GM19351 (cell line): ENCODE measurements around the gene SULF2.
"Not testable (repeated sequence)": the region's sequence is repeated elsewhere in the genome, so short reads cannot be mapped to it uniquely, and the experiment has no call there.

Experiments used
- ATAC-seq: cut with Tn5 transposase; IDR thresholded peaks from one replicate; pipeline ENCODE4 v1.9.1; 2021; ENCODE audit warnings: mild to moderate bottlenecking, moderate library complexity; ENCODE audit not compliant: unreplicated experiment

The SULF2 gene

GRCh38 chr20:47785311-47785853 is at the start of gene SULF2:
SULF2 (minus strand) TSS chr20:47785481; CDS start chr20:47757363, 28,118 bp downstream.
- no peak for ATAC-seq

DNA sequence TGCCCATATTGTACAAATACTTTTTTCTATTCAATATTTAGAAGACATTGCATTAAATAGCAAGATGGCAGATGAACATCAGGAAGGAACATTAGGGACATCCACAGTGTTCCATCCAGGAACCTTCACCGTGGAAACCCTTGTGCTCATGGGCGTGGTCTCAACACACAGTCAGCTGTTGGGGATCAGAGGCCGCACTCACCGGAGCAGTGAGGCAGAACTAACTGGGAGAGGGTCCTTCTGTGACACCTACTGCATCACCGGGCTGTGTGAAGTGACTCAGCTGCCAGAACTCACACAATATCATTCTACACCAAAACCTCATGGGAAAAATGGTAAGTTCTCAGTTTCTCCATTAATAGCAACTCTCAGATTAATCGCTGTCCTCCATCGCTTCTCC is 46.4 kb upstream of the SULF2 start:
- ATAC-seq: not testable (repeated sequence)

- ATAC-seq: not testable (repeated sequence)
Measured at GRCh38 chr20:47826716-47827115, 41.4 kb upstream of the SULF2 start.

DNA sequence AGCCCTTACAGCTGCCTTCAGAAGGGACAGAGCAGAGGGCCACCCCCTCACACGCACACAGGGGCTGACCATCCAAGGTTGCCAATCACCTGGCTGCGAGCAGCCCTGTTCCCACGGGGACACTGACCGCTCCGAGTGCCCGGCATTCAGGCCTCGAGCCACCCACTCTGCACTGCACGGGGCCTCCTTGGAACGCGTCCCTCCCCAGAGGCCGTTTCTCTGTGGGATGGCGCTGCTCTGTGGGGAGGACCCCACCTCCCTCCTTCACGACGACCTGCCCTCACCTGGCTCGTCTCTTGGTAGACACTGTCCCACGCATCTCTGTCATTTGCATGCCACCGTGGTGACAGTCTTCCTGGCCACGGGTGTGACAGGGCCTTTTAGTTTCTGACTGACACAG is 40.7 kb upstream of the SULF2 start:
- ATAC-seq: not testable (repeated sequence)

- no peak for ATAC-seq
Measured at GRCh38 chr20:47825011-47825762, 39.9 kb upstream of the SULF2 start.

- ATAC-seq: not testable (repeated sequence)
Measured at GRCh38 chr20:47823941-47824340, 38.7 kb upstream of the SULF2 start.

DNA sequence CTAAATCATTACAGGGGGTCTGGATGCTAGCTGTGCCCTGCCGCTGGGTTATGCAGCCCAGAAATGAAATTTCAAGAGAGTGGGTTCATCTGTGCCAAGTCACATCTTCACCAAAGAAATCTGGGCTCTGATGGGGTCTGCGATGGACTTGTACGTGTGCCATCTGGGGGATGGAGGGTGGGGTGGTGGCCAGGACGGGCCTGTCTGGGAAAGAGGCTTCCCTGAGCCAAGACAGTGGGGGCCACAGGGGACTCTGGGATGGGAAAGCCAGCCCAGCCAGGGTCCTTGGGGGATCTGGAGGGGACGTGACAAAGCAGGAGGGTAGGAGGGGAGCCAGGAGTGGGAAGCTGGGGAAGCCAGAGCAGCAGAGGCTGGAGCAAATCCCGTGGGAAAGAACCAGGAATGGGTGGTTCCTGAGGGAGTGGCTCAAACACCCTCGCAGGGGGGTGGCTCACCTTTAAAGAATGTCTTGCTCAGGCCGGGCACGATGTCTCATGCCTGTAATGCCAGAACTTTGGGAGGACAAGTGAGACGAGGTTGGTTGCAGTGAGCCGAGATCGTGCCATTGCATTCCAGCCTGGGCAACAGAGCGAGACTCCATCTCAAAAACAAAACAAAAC is 36.3 kb upstream of the SULF2 start:
- ATAC-seq: no peak

DNA sequence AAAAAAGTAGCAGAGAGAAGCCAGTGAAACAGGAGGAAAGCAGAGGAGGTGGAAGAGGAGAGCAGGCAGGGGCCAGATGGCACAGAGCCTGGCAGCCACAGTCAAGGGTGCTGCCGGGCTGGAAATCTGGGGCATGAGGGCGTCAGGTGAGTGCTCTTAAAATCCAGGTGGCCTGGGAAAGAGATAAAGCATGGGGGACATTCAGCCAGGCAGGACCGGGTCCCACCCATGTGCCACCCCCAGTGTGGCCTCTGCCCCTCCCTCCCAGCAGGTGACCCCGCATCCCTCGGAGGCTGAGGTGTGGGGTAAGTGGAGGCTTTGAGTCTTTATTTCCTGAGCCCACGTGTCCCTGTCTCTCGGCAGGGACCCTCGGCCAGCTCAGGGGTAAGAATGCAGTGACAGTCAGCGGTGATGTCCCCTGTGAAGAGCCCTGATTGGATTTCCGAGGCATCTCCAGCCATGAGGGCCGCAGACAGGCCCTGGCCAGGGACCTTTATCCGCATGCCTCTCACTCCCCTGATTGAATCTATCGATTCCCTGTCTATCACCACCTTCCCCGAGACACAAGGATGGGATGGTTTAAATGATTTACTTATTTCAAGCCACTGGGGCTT is 33.8 kb upstream of the SULF2 start:
- ATAC-seq: no peak

DNA sequence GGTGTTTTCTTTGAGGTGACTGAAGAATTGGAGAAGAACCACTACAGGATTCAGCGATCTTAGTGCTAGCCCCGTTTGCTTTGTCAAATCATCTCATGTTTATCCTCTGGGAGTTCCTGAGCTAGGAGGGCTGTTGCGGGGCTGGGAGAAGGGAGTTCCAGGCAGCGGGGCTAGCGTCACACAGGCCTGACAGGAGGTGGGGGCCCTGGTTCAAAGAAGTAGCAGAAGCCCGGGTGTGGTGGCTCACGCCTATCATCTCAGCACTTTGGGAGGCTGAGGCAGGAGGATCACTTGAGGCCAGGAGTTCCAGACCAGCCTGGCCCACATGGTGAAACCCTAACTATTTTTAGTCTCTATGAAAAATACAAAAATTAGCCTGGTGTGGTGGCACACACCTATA is 33.2 kb upstream of the SULF2 start:
- no peak for ATAC-seq

GRCh38 chr20:47818016-47818415 is 32.7 kb upstream of the SULF2 start:
- no peak for ATAC-seq

DNA sequence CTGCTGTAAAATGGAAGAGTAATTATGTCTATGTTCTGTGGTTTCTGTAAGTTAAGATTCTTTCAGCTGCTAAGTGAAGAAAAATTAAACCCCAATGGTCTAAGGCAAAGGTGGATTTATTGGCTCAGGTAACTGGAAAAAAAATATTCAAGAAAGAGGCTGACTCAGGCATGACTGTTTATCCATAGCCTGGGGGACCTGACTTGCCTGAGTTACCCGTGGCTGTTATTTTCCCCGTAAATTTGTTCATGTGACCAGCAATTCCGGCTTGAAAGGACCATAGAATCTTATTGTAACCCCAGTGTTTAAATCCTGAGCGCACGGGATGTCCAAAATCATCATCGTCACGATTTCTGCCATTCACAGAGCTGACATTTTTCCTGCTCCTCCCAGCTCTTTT is 32.3 kb upstream of the SULF2 start:
- ATAC-seq: no peak

- no peak for ATAC-seq
Measured at GRCh38 chr20:47816487-47817451, 31.5 kb upstream of the SULF2 start.

DNA sequence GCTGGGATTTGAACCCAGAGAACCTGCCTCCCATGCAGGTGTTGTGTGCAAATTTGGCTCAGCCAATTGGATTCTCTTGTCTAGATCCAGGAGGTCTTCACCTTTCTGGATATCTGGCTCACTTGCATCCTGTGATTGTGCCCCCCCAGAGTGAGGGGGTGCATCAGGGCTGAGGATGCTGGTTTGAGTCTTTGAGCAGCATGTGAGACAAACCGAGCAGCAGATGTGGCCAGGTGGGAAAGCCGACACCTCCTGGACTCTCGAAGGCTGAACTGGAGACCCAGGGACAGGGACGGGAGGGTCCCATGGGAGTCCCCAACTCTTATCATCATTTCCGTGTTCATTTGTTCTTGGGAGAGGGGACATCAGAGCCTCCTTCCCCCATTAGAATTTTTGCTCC is 30.6 kb upstream of the SULF2 start:
- ATAC-seq: no peak

DNA sequence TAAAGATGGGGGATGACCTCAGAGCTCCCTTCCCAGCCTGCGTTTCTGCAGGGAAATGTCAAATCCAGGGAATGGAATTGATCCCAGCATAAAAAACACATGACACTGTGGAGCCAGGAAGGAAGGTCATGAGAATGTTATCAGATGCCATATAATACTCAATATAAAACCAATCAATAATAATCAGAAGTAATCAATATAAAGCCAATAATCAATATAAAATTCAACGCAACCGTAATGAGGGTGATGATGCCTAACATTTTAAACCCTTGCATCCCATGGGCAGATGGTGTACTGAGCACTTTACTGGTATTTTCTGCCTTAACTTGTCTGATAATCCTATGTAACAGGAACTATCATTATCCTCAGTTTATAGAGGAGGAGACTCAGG is 30.1 kb upstream of the SULF2 start:
- ATAC-seq: no peak

DNA sequence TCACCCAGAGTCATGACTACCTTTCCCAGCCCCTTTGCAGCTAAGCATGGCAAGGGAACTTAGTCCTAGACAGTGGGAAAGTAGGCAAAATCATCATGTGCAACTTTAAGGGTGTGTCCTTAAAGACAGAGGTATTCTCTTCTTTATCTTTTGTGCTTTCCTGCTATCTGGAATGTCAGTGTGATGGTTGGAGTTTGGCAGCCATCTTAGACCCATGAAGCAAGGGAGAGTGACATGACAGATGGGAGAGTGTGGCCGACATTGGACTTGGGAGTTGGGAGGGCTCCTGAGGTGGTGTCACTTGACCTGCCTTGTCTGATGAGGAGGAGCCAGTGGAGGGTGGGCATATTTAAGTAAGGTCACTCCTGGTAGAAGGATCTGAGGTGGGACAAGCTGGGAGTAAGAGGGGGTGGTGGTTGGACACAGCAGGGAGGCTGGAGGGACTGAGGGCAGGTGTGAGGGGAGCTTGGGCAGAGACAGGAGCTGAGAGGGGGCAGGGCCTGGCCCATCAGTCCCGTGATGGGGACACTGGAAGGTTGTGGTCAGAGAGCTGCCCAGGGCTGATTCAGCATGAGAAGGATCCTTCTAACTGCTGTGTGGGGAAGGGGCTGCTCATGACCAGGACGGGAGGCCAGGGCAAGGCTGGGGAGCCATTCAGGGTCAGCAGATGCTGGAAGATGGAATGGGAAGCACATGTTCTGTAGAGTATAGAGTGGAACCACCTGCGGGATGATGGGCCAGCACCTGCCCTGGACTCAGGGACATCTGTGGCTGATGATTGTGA is 29.5 kb upstream of the SULF2 start:
- no peak for ATAC-seq

DNA sequence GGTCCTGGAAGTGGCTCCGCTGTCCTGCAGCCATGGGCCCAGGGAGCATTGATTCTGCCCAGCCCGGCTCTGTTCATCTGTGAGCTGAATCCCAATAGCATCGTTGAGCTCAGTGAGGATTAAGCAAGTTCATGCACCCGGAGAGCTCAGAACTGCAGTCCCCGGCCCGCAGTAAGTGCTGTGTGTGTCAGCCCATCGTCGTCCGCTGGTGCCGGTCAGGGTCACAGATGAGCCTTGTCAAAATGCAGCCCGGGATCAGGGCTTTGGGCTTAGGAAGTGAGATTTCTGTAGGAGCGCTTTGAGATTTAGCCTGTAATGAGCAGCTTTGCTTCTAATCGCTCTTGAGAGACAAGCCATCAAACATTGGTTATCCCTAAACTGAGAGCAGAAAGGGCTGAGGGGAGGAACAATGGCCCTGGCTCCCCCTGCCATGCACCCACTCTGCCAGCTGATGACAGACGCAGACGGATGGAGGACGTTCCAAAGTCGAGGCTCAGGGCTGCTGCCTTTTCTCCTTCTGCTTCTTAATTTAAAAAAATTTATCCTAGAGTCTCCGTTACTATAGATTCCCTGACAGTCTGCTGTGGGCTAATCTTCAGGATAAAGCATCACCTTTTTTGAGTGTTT is 25.6 kb upstream of the SULF2 start:
- no peak for ATAC-seq

DNA sequence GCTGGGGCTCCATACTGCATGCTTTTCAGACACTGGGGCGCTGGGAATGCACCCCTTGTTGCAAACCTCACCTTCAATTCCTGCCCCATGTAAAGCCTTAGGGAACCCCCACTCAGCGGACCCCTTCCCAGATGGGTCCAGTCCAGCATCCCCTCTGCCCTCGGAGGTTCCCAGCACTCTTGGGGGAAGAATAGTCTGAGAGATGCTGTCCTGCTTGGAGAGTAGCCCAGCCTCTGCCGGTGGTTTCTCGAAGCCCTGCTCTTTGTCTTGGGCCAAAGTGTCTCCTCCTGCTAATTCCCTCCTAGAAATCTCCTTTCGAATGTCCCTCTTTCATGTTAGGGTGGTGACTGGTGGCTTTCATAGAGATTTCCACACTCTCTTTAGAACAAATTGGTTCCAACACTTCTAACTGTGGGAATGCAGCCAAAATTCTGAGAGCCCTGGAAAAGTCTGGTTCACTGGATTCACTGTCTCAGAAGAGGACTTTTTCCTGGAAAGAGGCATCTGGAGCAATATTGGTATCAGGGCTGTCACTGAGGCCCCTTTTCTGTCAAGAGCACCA is 24.9 kb upstream of the SULF2 start:
- no peak for ATAC-seq

- no peak for ATAC-seq
Measured at GRCh38 chr20:47809161-47809960, 24.1 kb upstream of the SULF2 start.
